A673 (cell line): ENCODE measurements around the gene SNRPD2. TPM values are rescaled to one million over a fixed set of nuclear protein-coding genes. Genes with fewer than 3 reads are reported as not detected.

Experiments used
- BruUV-seq: library from RNA; stranded (reverse); fragments of 400-500 nt; replicated peaks from 2 replicates; lab custom pipeline; 2021; lab: Mats Ljungman, UMichigan
- CTCF ChIA-PET: fragments of 300-600 bp; sonication (Branson Sonifier 250); formaldehyde crosslinking; loops from one replicate; lab custom pipeline; 2022; ENCODE audit warnings: antibody characterized with exemption; lab: Charles Lee
- POLR2A ChIA-PET: fragments of 300-600 bp; sonication (Branson Sonifier 250); formaldehyde crosslinking; loops from one replicate; lab custom pipeline; 2022; ENCODE audit warnings: antibody characterized with exemption; ENCODE audit not compliant: low non-redundant PET; lab: Charles Lee
- DNase-seq: peaks from one replicate; pipeline ENCODE4 v3.0.0-alpha.2; 2015; ENCODE audit warnings: low spot score
- H3K27ac ChIP-seq: fragments of 200-600 bp; sonication (generic); 2 replicates; pipeline ENCODE4 v1.5.1; 2016; ENCODE audit warnings: mixed run types, low read depth, mild to moderate bottlenecking, mixed read lengths, antibody characterized with exemption, low read length; ENCODE audit not compliant: poor library complexity, severe bottlenecking
- H3K27me3 ChIP-seq: fragments of 200-600 bp; sonication (generic); replicated peaks from 2 replicates; pipeline ENCODE4 v1.6.1; 2017; ENCODE audit warnings: mixed run types, low read depth, mild to moderate bottlenecking, mixed read lengths, antibody characterized with exemption, low read length; ENCODE audit not compliant: insufficient read depth, poor library complexity
- H3K36me3 ChIP-seq: fragments of 200-600 bp; sonication (generic); 2 replicates; pipeline ENCODE4 v1.6.1; 2016; ENCODE audit warnings: mixed run types, mild to moderate bottlenecking, mixed read lengths, antibody characterized with exemption, low read length; ENCODE audit not compliant: insufficient read depth, poor library complexity, severe bottlenecking
- H3K4me1 ChIP-seq: fragments of 200-600 bp; sonication (generic); 2 replicates; pipeline ENCODE4 v1.6.1; 2017; ENCODE audit warnings: mixed run types, mild to moderate bottlenecking, mixed read lengths, antibody characterized with exemption, low read length; ENCODE audit not compliant: insufficient read depth, poor library complexity, severe bottlenecking
- H3K4me3 ChIP-seq: fragments of 200-600 bp; sonication (generic); 2 replicates; pipeline ENCODE4 v1.5.1; 2016; ENCODE audit warnings: low read depth, mixed run types, mild to moderate bottlenecking, mixed read lengths, low read length; ENCODE audit not compliant: poor library complexity, severe bottlenecking
- H3K9me3 ChIP-seq: fragments of 200-600 bp; sonication (generic); 2 replicates; pipeline ENCODE4 v1.6.1; 2016; ENCODE audit warnings: mixed run types, low read depth, mild to moderate bottlenecking, mixed read lengths, antibody characterized with exemption, low read length; ENCODE audit not compliant: poor library complexity, severe bottlenecking
- CTCF ChIP-seq: fragments of 300-800, 200-600 bp; sonication (generic); conservative IDR thresholded peaks from 2 replicates; pipeline ENCODE4 v1.5.1; 2017; ENCODE audit warnings: low read depth, mild to moderate bottlenecking, antibody characterized with exemption, low read length, moderate library complexity, mixed read lengths
- EZH2 ChIP-seq: fragments of 200-600 bp; sonication (generic); IDR thresholded peaks from 2 replicates; pipeline ENCODE4 v1.6.1; 2017; ENCODE audit warnings: borderline replicate concordance, low read depth, mild to moderate bottlenecking, mixed read lengths, antibody characterized with exemption, low read length; ENCODE audit not compliant: poor library complexity, severe bottlenecking
- intact Hi-C: fragments of 100-400 bp; cut with micrococcal nuclease; formaldehyde crosslinking; loops from one replicate; pipeline ENCODE4 v1.10.0; 2022; ENCODE audit not compliant: unreplicated experiment
- total RNA-seq: library from RNA; stranded (reverse); gene quantifications from 2 replicates; pipeline ENCODE4 v1.2.3, GENCODE V29; 2021

The SNRPD2 gene
- total RNA-seq, 1 experiment from 2014 or later, result 597 TPM

DNA sequence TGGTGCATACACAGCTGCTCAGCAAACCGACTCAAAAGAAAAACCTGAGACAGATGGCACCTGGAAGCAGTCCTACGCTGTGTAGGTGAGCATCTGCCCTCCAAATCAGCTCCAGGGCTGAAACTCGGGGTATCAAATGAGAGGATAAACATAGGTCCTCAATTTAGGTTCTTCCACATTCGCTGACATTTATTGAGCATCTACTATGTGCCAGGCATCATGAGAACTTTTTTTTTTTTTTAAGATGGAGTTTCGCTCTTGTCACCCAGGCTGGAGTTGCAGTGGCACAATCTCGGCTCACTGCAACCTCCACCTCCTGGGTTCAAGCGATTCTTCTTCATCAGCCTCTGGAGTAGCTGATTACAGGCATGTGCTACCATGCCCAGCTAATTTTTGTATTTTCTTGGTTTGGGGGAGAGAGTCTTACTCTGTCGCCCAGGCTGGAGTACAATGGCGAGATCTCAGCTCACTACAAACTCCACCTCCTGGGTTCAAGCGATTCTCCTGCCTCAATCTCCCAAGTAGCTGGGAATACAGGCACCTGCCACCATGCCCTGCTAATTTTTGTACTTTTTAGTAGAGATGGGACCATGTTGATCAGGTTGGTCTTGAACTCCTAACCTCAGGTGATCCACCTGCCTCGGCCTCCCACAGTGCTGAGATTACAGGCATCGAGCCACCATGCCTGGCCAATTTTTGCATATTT, 14.1 kb upstream of the SNRPD2 start:
- DNase-seq, result no peak
- H3K9me3 ChIP-seq, result no peaks in the 10 kb centered on the region
- TF ChIP-seq EZH2 (no peak), CTCF (no peak)
- no peaks in the 10 kb centered on the region for H3K4me1 ChIP-seq
- no peak overlapping the region for H3K4me3 ChIP-seq
- no peak overlapping the region for H3K27ac ChIP-seq
- H3K36me3 ChIP-seq, result peaks cover 4% of the 10 kb centered on the region
- no TSS peak for BruUV-seq
- H3K27me3 ChIP-seq, result no peaks in the 10 kb centered on the region
- POLR2A ChIA-PET, result no interaction called here
- intact Hi-C loops, result no loop called here
- CTCF ChIA-PET, result no interaction called here

- DNase-seq, result no peak
- BruUV-seq, result no TSS peak
- Histone ChIP-seq H3K27me3 (no peaks in the 10 kb centered on the region), H3K9me3 (no peaks in the 10 kb centered on the region), H3K27ac (no peak overlapping the region), H3K4me1 (no peaks in the 10 kb centered on the region), H3K36me3 (peaks cover 4% of the 10 kb centered on the region), H3K4me3 (no peak overlapping the region)
- CTCF ChIA-PET, result no interaction called here
- POLR2A ChIA-PET, result no interaction called here
- TF ChIP-seq EZH2, result no peak
- TF ChIP-seq CTCF, result no peak
- intact Hi-C loops, result no loop called here
Measured at GRCh38 chr19:45705115-45705514, 13.4 kb upstream of the SNRPD2 start.

DNA sequence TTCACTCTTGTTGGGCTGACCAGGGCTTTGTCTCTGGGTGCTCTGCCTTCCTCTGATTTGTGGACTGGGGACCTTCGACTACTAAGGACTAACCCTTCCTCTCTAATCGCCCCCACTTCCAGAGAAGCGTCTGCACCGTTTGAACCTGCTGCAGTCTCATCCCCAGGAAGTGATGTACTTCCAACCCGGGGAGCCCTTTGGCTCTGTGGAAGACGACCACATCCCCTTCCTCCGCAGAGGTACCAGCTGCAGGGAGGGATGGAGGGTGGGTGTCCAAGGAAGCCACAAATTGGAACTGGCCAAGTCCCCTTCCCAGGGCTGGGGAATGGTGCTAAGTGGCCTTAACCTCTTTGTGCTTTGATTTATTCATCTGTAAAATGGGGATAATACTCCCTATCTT, 9.9 kb upstream of the SNRPD2 start:
- no peaks in the 10 kb centered on the region for H3K4me1 ChIP-seq
- H3K4me3 ChIP-seq, result no peak overlapping the region
- no peak for TF ChIP-seq EZH2
- no peak for TF ChIP-seq CTCF
- H3K27ac ChIP-seq, result no peak overlapping the region
- no peak for DNase-seq
- no peaks in the 10 kb centered on the region for H3K27me3 ChIP-seq
- ChIA-PET CTCF (interaction anchor here (0.7 kb wide), 1 partner anchor 217 kb away, joined by 3 read pairs; no protein-coding TSS in a partner anchor), POLR2A (no interaction called here)
- no peaks in the 10 kb centered on the region for H3K9me3 ChIP-seq
- H3K36me3 ChIP-seq, result peaks cover 4% of the 10 kb centered on the region
- intact Hi-C loops, result no loop called here
- BruUV-seq, result no TSS peak
